CD1c-positive myeloid dendritic cell (primary cell): ENCODE data around the gene ARFGEF3.
"Not testable (repeated sequence)": the region's sequence is repeated elsewhere in the genome, so short reads cannot be mapped to it uniquely, and the experiment has no call there.

Experiments
- DNase-seq: peaks from one replicate; pipeline ENCODE4 v3.0.0-alpha.2; 2016; ENCODE audit errors: extremely low spot score

The ARFGEF3 gene

GRCh38 chr6:138272533-138273315, 111.0 kb downstream of the ARFGEF3 start:
- DNase-seq, result no peak

GRCh38 chr6:138275976-138276375, 114.2 kb downstream of the ARFGEF3 start:
- no peak for DNase-seq

DNA sequence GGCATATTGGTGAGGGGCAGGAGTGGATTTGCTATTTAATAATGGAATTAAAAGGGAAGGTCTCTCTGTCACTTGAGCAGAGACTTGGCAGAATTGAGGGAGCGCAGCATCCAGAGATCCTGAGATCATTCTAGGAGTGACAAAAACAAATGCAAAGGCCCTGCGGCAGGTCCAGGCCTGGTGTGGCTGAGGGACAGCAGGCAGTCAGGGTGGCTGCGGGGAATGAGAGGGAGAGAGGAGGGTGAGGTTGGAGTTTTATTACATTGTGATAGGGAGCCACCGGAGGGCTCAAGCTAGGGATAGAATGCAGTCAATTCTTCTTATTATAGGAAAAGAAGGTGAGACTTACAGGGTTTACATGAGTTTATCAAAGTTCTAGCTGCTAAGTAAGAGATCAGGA, 116.1 kb downstream of the ARFGEF3 start:
- no peak for DNase-seq

GRCh38 chr6:138278326-138278725, 116.6 kb downstream of the ARFGEF3 start:
- DNase-seq, result no peak

DNA sequence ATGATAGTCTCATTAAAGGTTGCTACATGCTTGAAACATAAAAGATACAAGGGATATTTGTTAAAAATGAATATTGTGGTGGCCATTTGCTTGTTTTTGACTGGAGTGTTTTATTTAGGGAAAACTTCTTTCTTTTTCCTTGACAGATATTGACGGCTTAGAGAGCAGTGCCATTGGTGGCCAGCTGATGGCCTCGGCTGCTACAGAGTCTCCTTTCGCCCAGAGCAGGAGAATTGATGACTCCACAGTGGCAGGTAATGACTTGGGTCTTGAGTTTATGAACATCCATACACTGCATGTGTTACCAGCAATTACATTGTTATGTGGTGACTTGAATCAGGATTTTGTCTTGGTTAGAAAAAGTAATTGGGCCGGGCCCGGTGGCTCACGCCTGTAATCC, 124.1 kb downstream of the ARFGEF3 start:
- no peak for DNase-seq

- DNase-seq, result no peak
These were observed 125.0 kb downstream of the ARFGEF3 start for GRCh38 chr6:138286698-138287097.

DNA sequence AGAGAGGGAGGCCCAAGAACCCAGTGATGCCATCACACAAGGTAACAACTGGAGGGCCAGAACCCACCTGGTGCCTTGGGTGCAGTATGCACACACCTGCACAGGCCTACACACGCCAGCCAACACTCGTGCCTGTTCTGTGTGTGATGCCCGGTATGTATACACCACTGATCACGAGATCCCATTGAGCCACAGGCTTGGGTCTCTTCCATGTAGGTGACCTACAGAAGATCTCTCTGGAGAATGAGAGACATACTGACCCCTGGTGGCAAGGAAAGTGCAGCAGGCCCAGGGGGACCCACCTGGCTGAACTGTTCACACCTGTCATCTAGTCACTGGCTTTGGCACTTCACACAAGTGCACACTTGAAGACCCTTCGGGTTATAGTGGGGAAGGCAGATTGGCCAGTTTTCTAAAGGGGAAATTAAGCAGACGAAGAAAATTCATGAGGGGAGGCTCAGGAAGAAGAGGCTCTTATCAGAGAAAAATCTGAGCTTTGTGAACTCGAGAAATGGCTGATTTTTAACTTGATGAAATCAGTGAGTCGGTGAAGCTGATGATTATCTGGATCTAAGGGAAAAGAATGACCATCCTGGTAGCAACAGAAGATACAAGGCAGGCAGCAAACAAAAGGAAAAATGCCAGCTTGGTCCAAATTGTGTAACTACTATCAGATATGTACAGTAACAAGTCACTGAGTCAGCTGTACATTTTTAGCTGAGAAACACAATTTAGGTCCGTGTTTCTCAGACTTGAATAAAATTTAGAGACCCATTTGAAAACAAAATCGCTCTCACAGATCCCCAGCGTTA, 125.6 kb downstream of the ARFGEF3 start:
- DNase-seq, result peak; percentile 32

DNA sequence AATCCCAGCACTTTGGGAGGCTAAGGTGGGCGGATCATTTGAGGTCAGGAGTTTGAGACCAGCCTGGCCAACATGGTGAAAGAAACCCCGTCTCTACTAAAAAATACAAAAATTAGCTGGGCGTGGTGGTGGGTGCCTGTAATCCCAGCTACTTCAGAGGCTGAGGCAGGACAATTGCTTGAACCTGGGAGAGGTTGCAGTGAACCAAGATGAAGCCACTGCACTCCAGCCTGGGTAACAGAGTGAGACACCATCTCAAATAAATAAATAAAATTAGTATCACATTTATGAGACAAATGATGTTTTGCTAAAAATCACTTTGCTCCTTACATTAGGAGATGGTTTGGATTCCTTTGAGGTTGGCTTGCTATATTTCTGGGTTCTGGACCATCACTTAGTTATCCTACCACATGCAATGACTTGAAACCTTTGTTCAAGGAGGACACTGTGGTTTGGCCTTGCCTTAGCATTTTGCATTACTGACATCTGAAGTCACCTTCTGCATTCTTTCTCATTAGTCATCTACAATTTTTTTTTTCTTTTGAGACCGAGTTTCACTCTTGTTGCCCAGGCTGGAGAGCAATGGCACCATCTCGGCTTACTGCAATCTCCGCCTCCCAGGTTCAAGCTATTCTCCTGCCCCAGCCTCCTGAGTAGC, 126.8 kb downstream of the ARFGEF3 start:
- not testable (repeated sequence) for DNase-seq

- no peak for DNase-seq
These were observed 128.0 kb downstream of the ARFGEF3 start for GRCh38 chr6:138289739-138290138.

- DNase-seq, result no peak
These were observed 128.8 kb downstream of the ARFGEF3 start for GRCh38 chr6:138290423-138290962.

GRCh38 chr6:138291036-138291848, 129.5 kb downstream of the ARFGEF3 start:
- DNase-seq, result no peak

- DNase-seq, result no peak
These were observed 130.1 kb downstream of the ARFGEF3 start for GRCh38 chr6:138291849-138292181.

DNA sequence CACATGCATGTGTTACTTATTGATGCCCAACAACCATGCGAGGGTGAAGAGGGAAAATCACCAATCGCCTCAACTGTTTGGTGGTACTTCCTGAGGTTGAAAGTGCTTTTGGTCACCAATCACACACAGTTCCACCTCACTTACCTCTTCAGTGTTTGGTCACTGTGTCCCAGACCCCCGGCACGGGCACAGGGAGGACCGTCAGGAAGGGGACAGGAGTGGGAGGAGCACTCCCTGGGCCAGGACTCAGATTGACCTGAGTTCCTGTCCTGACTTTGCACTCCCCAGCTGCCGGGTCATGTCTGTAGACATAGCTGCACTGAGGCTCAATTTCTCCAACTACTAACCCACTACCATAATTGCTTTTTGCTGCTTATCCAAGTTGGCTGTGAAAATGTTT, 130.7 kb downstream of the ARFGEF3 start:
- no peak for DNase-seq

DNA sequence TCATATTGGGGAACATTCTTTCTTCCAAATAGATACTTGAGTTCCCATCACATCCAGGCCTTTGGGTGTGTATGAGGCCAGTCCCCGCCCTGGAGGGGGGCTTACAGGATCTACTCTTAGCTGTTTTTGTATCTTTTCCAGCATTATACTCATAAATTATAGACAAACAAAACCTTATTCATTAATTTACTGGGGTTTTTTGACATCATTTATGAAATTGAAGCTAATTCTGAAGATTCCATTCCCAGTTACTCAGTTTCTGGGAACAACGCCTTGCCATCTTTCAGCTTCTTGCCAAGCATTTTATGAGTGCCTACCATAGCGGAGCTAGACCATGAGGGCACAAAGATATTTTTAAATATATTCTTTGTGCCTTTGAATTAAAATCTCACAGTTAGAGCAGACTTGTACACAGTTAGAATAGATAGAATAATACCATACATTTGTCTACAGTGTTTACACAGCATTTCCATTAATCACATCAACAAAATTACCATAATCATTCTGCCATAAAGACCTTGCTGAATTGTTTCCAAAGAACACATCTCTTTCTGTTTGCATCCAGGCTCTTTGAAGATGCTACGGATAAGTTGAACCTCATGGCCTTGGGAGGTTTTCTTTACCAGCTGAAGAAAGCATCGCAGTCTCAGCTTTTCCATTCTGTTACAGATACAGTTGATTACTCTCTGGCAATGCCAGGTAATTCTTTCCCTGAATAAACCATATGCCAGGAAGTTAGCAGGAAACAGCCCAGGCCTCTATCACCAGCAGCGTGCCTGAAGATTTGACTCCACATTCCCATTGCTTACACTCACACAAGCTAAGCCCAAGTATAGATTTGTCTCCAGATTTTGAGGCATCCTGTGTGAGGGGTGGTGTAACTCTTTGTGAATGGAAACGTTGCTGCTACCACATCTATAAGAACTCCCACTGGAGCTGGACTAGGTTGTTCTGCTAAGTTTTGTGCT, 132.0 kb downstream of the ARFGEF3 start:
- no peak for DNase-seq

DNA sequence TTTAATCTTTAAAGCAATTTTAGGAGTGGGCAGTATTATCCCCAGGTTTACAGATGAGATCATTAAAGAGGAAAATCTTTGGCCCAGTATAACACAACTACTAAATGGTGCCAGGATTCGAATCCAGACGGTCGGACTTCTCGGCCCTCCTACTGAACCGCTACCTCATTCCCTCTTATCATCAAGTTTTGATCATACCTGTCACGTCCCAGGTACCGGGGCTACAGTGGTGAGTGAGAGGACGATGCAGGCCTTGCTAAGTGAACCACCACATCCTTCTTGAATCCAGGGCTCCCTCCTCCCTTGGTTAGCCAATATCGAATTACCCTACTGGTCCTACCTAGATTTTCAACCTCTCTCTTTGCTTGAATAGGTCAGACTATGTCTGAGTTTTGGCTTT, 134.6 kb downstream of the ARFGEF3 start:
- no peak for DNase-seq

GRCh38 chr6:138296786-138297185, 135.0 kb downstream of the ARFGEF3 start:
- no peak for DNase-seq

- no peak for DNase-seq
These were observed 136.1 kb downstream of the ARFGEF3 start for GRCh38 chr6:138297761-138298298.

DNA sequence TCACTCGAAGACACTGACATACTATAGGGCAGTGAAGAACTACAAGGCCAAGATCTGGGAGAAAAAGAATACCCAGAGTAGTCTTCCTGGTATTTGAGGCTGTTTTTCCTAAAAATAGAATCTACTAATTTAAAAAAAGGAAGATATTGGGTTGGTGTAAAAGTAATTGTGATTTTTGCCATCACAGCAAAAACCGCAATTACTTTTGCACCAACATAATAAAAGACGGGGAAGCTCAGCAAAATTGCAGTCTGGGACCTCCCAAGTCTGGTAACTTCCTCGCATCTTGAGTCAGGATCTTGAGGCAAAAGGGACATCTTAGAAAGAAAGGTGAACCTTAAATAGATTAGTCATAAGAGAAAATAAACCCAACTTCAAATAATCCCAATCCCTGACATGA, 138.7 kb downstream of the ARFGEF3 start:
- DNase-seq, result no peak

- DNase-seq, result no peak
These were observed 140.8 kb downstream of the ARFGEF3 start for GRCh38 chr6:138302554-138302953.

DNA sequence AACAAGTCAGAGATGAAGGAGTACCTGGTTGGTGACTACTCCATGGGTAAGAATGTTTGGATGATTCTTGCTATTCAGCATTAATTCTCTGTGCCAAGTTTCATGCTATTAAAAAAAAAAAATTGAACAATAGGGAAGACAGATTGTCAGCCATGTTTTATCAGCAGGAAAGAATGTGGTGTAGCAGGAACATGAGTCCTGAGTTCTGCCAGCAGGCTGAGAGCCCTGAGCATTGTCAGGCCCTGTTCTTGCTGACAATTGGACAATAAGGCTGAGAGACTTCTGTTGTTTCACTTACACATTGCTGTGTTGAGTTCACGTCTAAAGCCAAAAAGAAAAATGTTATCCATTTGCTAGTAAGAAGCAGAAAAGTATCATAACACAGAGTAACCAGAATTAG, 145.6 kb downstream of the ARFGEF3 start:
- DNase-seq, result no peak
